Esophagus squamous epithelium (tissue), 5 donors: ENCODE measurements around the gene RBBP7. TPM values are rescaled to one million over a fixed set of nuclear protein-coding genes. Genes with fewer than 3 reads are reported as not detected.

Experiments used
- DNase-seq: peaks from one replicate; lab custom pipeline; 2025; lab: John Stamatoyannopoulos, UW
- H3K27ac ChIP-seq, 4 donors: fragments of 200-600 bp; sonication (generic); one replicate each; pipeline ENCODE4 v1.5.1; 2016 to 2019; ENCODE audit warnings: mild to moderate bottlenecking in 1 of 4
- H3K27me3 ChIP-seq, 4 donors: fragments of 200-600 bp; sonication (generic); 1 replicate in 3 of 4; 2 replicates in 1 of 4; pipeline versions ENCODE4 v1.5.1 to v1.6.0; 2017 to 2021; ENCODE audit warnings: antibody characterized with exemption in 1 of 4
- H3K36me3 ChIP-seq, 3 donors: fragments of 200-600 bp; sonication (generic); one replicate each; pipeline ENCODE4 v1.5.1; 2016 to 2019
- H3K4me1 ChIP-seq, 3 donors: fragments of 200-600 bp; sonication (generic); one replicate each; pipeline ENCODE4 v1.5.1; 2017 to 2019
- H3K4me3 ChIP-seq, 4 donors: fragments of 200-600 bp; sonication (generic); 1 replicate in 3 of 4; 2 replicates in 1 of 4; pipeline ENCODE4 v1.5.1; 2016 to 2019; ENCODE audit warnings: mild to moderate bottlenecking in 2 of 4, moderate library complexity in 1 of 4
- H3K9me3 ChIP-seq, 3 donors: fragments of 200-600 bp; sonication (generic); one replicate each; pipeline ENCODE4 v1.5.1; 2016 to 2019
- POLR2A ChIP-seq, 4 donors: fragments of 450-650 bp; IDR thresholded peaks; one replicate each; pipeline ENCODE4 v1.6.1; 2017; ENCODE audit warnings: antibody characterized with exemption in 4 of 4, mild to moderate bottlenecking in 4 of 4, moderate library complexity in 3 of 4
- WGBS, 2 donors: methylation state at CpG; one replicate each; pipeline ENCODE4 v1.1.5; 2018; 5-methylcytosine and 5-hydroxymethylcytosine counted together
- intact Hi-C: fragments of 100-400 bp; cut with DNase I; formaldehyde crosslinking; loops from one replicate; pipeline ENCODE4 v1.15.0; 2022
- total RNA-seq, 4 donors: library from RNA; depleted of rRNA; stranded (reverse); fragments of >200 nt; gene quantifications; one replicate each; pipeline ENCODE4 v1.1.0, GENCODE V29; 2016
- TF ChIP-seq, protein P1 (sequence below), 6 experiments: fragments of 450-650 bp in 4 of 6; fragments of 200-600 bp in 2 of 6; sonication (generic) in 2 of 6; IDR thresholded peaks; one replicate each; pipeline ENCODE4 v1.5.1; 2016 to 2019; ENCODE audit warnings: antibody characterized with exemption in 6 of 6, mild to moderate bottlenecking in 4 of 6, moderate library complexity in 4 of 6
- donor health status: DM: yes; HTN: yes; CAD: no.

The RBBP7 gene
- total RNA-seq, 4 donors from 2014 or later, result 41.1 to 91.9 (median 74.1) TPM

DNA sequence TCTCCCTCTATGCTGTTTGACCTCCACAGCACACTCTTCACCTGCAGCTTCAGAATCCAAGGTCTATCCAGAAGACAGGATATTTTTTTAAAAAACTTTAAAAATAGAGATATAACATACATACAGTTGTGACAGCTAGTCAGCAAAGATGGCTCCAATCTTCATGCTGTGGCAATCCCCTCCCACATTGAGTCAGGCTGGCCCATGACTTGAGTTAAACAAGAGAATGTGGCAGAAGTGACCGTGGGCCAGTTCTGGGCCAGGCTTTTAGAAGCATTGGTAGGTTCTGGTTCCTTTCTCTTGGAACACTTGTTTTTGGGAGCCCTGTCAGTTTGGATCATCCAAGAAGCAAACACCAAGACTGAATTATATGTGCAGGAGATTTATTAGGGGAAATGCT lies 40.2 kb upstream of the RBBP7 start:
- Histone ChIP-seq H3K9me3 (no peaks in the 10 kb centered on the region), H3K4me3 (no peak overlapping the region), H3K27me3 (no peaks in the 10 kb centered on the region), H3K4me1 (no peaks in the 10 kb centered on the region), H3K27ac (no peak overlapping the region), H3K36me3 (no peaks in the 10 kb centered on the region)
- TF ChIP-seq, protein P1, sequence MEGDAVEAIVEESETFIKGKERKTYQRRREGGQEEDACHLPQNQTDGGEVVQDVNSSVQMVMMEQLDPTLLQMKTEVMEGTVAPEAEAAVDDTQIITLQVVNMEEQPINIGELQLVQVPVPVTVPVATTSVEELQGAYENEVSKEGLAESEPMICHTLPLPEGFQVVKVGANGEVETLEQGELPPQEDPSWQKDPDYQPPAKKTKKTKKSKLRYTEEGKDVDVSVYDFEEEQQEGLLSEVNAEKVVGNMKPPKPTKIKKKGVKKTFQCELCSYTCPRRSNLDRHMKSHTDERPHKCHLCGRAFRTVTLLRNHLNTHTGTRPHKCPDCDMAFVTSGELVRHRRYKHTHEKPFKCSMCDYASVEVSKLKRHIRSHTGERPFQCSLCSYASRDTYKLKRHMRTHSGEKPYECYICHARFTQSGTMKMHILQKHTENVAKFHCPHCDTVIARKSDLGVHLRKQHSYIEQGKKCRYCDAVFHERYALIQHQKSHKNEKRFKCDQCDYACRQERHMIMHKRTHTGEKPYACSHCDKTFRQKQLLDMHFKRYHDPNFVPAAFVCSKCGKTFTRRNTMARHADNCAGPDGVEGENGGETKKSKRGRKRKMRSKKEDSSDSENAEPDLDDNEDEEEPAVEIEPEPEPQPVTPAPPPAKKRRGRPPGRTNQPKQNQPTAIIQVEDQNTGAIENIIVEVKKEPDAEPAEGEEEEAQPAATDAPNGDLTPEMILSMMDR (IDR thresholded peaks at IDR 0.05), result no peak
- TF ChIP-seq POLR2A (IDR thresholded peaks at IDR 0.05), result no peak
- no peak for DNase-seq
- intact Hi-C loops, result no loop called here
- WGBS, 2 donors, result 56 to 67% methylated on average over 1 of the region's 1 CpG

DNA sequence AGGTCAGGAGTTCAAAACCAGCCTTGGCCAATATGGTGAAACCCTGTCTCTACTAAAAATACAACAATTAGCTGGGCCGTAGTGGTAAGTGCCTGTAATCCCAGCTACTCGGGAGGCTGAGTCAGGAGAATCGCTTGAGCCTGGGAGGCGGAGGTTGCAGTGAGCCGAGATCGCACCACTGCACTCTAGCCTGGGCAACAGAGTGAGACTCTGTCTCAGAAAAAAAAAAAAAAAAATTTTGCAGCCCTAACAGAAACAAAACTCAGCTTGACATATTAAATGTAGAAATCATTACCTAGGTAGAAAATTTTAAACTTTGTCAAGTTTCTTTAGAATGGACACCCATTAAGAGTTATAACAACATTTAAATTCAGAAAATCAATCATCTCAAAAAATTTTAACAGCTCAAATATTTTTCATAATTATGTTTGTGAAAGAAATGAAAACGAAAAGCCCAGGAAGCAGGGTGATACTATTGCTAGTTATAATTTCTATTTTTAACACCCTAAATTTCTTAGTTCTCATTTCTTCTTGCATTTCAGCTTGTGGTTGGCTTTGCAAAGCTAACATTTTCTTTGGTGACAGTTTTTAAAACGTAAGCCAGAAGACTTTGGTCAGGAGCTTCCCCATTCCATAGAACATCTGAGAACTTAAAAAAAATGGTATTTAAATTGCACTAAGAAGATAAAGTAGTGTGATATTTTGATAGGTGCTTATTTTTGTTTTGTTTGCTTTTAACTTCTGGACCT lies 33.3 kb upstream of the RBBP7 start:
- Histone ChIP-seq H3K4me1 (no peaks in the 10 kb centered on the region), H3K36me3 (no peaks in the 10 kb centered on the region), H3K4me3 (no peak overlapping the region), H3K27me3 (no peaks in the 10 kb centered on the region), H3K9me3 (no peaks in the 10 kb centered on the region), H3K27ac (no peak overlapping the region)
- intact Hi-C loops, result no loop called here
- WGBS, 2 donors, result 60 to 69% methylated on average over 3 to 7 of the region's 8 CpGs
- TF ChIP-seq, protein P1 (IDR thresholded peaks at IDR 0.05), result no peak
- TF ChIP-seq POLR2A (IDR thresholded peaks at IDR 0.05), result no peak
- DNase-seq, result no peak

DNA sequence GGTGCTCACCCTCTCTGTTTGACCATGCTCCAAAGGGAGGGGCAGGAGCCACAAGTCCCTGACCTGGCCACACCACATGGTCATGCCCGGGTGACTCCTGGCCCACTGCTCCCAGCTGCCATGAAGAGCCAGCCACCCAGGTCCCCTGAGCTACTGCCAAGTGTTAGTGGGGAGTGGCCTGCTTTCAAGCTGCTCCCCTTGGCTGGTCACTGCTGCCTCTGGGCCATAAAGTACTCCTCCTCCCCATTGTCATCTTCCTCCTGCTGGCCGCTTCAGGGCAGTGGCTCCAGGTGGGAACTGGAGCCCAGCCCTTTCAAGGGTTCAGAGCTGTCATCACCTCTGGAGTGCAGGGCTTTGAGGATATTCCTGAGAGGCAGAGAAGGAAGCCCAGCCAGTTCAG lies 27.3 kb upstream of the RBBP7 start:
- intact Hi-C loops, result no loop called here
- no peak overlapping the region for H3K4me3 ChIP-seq
- TF ChIP-seq, protein P1 (IDR thresholded peaks at IDR 0.05), result no peak
- TF ChIP-seq POLR2A (IDR thresholded peaks at IDR 0.05), result no peak
- WGBS, 2 donors, result no CpG with 5 or more reads among the region's 2 CpGs
- DNase-seq, result no peak
- no peaks in the 10 kb centered on the region for H3K27me3 ChIP-seq
- no peak overlapping the region for H3K27ac ChIP-seq
- H3K4me1 ChIP-seq, result peaks cover 0 to 3% (median 0%) of the 10 kb centered on the region in 3 donors
- H3K36me3 ChIP-seq, result no peaks in the 10 kb centered on the region
- H3K9me3 ChIP-seq, result no peaks in the 10 kb centered on the region

DNA sequence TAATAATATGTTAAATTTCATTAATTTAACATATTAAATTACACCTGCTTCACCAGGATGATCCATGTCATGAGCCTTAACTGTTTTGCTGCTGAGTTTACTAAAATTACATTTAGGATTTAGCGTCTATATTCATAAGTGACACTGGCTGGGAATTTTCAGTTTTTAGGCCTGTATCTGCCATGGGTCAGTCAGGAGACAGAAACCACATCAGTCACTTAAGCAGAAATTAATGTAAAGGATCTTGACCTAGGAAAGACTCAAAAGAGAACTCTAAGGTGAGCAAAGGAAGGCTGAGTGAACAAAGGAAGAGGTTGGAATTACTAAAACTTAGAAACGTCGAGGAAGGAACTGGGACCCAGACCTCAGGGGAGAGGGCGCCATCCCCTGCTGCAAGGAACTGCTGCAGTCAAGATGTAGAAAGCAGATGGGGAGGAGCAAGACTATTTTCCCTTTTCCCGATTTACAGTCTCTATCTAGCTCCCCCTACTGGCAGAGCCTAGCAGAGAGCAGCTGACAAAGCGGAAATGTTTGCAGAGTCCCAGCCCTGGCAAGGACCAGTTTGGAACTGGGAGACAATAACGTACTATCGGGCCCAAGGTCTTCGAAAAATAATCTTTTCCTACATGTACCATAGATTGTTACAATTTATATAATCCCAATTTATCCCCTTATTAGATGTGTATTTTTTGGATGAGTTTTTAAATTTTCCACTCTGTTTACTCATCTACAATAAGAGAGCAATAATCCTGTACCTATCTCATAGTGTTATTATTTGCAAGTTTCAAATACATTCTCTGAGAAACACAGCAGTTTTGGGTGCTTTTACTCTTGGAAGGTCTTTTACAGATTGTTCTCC lies 22.6 kb upstream of the RBBP7 start:
- Histone ChIP-seq H3K27me3 (no peaks in the 10 kb centered on the region), H3K4me1 (peaks cover 0 to 4% (median 0%) of the 10 kb centered on the region in 3 donors), H3K27ac (no peak overlapping the region), H3K36me3 (no peaks in the 10 kb centered on the region), H3K4me3 (no peak overlapping the region), H3K9me3 (no peaks in the 10 kb centered on the region)
- TF ChIP-seq, protein P1 (IDR thresholded peaks at IDR 0.05), result peak; percentile 54 to 80 (median 76)
- no peak for TF ChIP-seq POLR2A (IDR thresholded peaks at IDR 0.05)
- WGBS, 2 donors, result 10 to 16% methylated on average over 8 to 9 of the region's 9 CpGs
- DNase-seq, result peak; percentile 14
- intact Hi-C loops, result no loop called here

DNA sequence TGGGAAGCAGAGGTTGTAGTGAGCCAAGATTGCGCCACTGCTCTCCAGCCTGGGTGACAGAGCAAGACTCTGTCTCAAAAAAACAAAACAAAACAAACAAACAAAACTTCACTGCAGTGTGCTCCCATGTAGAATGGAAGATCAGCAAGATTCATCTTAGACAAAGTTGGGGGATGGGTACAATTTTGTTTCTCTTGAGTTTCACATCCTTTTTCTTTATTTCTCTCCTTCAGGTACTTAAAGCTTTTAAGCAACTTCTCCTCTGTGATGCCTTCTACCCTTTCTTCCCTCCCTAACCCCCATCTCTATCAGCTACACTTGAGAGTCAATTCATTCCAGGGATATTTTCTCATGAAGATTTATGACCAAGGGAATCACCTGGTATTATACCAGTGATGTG lies 15.5 kb upstream of the RBBP7 start:
- Histone ChIP-seq H3K4me3 (no peak overlapping the region), H3K27ac (no peak overlapping the region), H3K9me3 (no peaks in the 10 kb centered on the region), H3K27me3 (no peaks in the 10 kb centered on the region), H3K4me1 (peaks cover 0 to 13% (median 0%) of the 10 kb centered on the region in 3 donors), H3K36me3 (no peaks in the 10 kb centered on the region)
- 83 to 85% methylated on average over 1 of the region's 1 CpG for WGBS, 2 donors
- no peak for DNase-seq
- intact Hi-C loops, result loop anchor here (10.0 kb wide), 1 partner anchor 159 kb away; no protein-coding TSS in a partner anchor
- no peak for TF ChIP-seq POLR2A (IDR thresholded peaks at IDR 0.05)
- TF ChIP-seq, protein P1 (IDR thresholded peaks at IDR 0.05), result no peak
